Keratinocyte (primary cell): ENCODE results near the gene OSBPL10. TPM values are rescaled to one million over a fixed set of nuclear protein-coding genes. Genes with fewer than 3 reads are reported as not detected.

ENCODE experiments used
- DNase-seq: peaks from one replicate; pipeline ENCODE4 v3.0.0-alpha.2; 2011; ENCODE audit warnings: low read depth, missing footprints, low spot score
- FAIRE-seq: peaks from 2 replicates; lab custom pipeline; 2011; peaks lifted over from hg19 to GRCh38; lab: Jason Lieb, UNC
- H2AFZ ChIP-seq: 2 replicates; pipeline ENCODE4 v1.6.0; 2012; ENCODE audit warnings: low read length, control low read depth, inconsistent platforms; ENCODE audit not compliant: control insufficient read depth
- H3K27ac ChIP-seq: 2 replicates; pipeline ENCODE4 v1.5.1; 2011; ENCODE audit warnings: low read length; ENCODE audit not compliant: control insufficient read depth, insufficient read depth
- H3K27me3 ChIP-seq: 3 replicates; pipeline ENCODE4 v1.6.0; 2011; ENCODE audit warnings: low read length; ENCODE audit not compliant: control insufficient read depth, insufficient read depth; ENCODE audit errors: extremely low read depth
- H3K36me3 ChIP-seq, 2 experiments: 2 replicates in 1 of 2; 3 replicates in 1 of 2; pipeline ENCODE4 v1.5.1; 2011; ENCODE audit warnings: low read length in 2 of 2, mild to moderate bottlenecking in 1 of 2; ENCODE audit not compliant: control insufficient read depth in 2 of 2, insufficient read depth in 2 of 2; ENCODE audit errors: extremely low read depth in 1 of 2
- H3K4me1 ChIP-seq: 3 replicates; pipeline ENCODE4 v1.5.1; 2011; ENCODE audit warnings: low read length; ENCODE audit not compliant: control insufficient read depth, insufficient read depth; ENCODE audit errors: extremely low read depth
- H3K4me2 ChIP-seq: 3 replicates; pipeline ENCODE4 v1.6.0; 2011; ENCODE audit warnings: low read depth, low read length; ENCODE audit not compliant: control insufficient read depth, insufficient read depth; ENCODE audit errors: extremely low read depth
- H3K4me3 ChIP-seq, 3 experiments: fragments of 200-600 bp in 1 of 3; sonication (generic) in 1 of 3; 2 replicates in 2 of 3; 3 replicates in 1 of 3; pipeline ENCODE4 v1.5.1; 2011 to 2016; ENCODE audit warnings: low read length in 3 of 3, mild to moderate bottlenecking in 3 of 3, control low read depth in 2 of 3, inconsistent platforms in 1 of 3, low read depth in 1 of 3, mixed read lengths in 1 of 3, mixed run types in 1 of 3, moderate library complexity in 1 of 3; ENCODE audit not compliant: control insufficient read depth in 2 of 3, insufficient read depth in 2 of 3; ENCODE audit errors: extremely low read depth in 1 of 3
- H3K79me2 ChIP-seq: 2 replicates; pipeline ENCODE4 v1.6.0; 2012; ENCODE audit warnings: low read length; ENCODE audit not compliant: control insufficient read depth, insufficient read depth
- H3K9ac ChIP-seq: 3 replicates; pipeline ENCODE4 v1.6.0; 2011; ENCODE audit warnings: low read length; ENCODE audit not compliant: control insufficient read depth, insufficient read depth; ENCODE audit errors: extremely low read depth
- H3K9me1 ChIP-seq: 3 replicates; pipeline ENCODE4 v1.6.0; 2011; ENCODE audit warnings: low read length; ENCODE audit not compliant: control insufficient read depth, insufficient read depth; ENCODE audit errors: extremely low read depth
- H3K9me3 ChIP-seq: 2 replicates; pipeline ENCODE4 v1.5.1; 2012; ENCODE audit warnings: low read depth, low read length; ENCODE audit not compliant: control insufficient read depth
- H4K20me1 ChIP-seq: 3 replicates; pipeline ENCODE4 v1.6.0; 2011; ENCODE audit warnings: low read length; ENCODE audit not compliant: control insufficient read depth, insufficient read depth; ENCODE audit errors: extremely low read depth
- CTCF ChIP-seq, 3 experiments: IDR thresholded peaks in 1 of 3; conservative IDR thresholded peaks in 1 of 3; optimal IDR thresholded peaks in 1 of 3; 2 replicates in 2 of 3; 3 replicates in 1 of 3; pipeline versions ENCODE3 to v1.5.1; 2011; ENCODE audit warnings: low read length in 3 of 3, mild to moderate bottlenecking in 3 of 3, moderate library complexity in 2 of 3, control low read depth in 1 of 3, inconsistent platforms in 1 of 3; ENCODE audit not compliant: insufficient read depth in 2 of 3; ENCODE audit errors: extremely low read depth in 1 of 3
- EZH2 ChIP-seq: IDR thresholded peaks from one replicate; pipeline ENCODE4 v1.6.1; 2012; ENCODE audit warnings: inconsistent platforms, mild to moderate bottlenecking, low read length, moderate library complexity
- dilution Hi-C: fragments of 300-500 bp; cut with MboI; formaldehyde crosslinking; loops from one replicate; pipeline ENCODE4 v1.7.0; 2020; ENCODE audit warnings: low sequenced_read_pairs; ENCODE audit not compliant: extremely low pct_ligation_motif_present
- polyA plus RNA-seq, 5 experiments: library from polyadenylated mRNA; depleted of rRNA in 3 of 5; stranded (reverse) in 3 of 5; stranded (forward) in 1 of 5; unstranded in 1 of 5; fragments of >200 nt; gene quantifications; 1 replicate in 1 of 5; 2 replicates in 3 of 5; 3 replicates in 1 of 5; pipeline versions ENCODE4 v1.2.1 to v1.2.3, GENCODE V29; 2011 to 2012; ENCODE audit warnings: missing spikeins in 2 of 5, low read depth in 1 of 5, low replicate concordance in 1 of 5

OSBPL10 gene
- polyA plus RNA-seq, 1 donor (not counting 4 experiments of a cell fraction or from before 2014, with no cell fraction given), result 50.1 TPM

GRCh38 chr3:31896026-31896425, 85.0 kb downstream of the OSBPL10 start:
- Histone ChIP-seq H2AFZ (no peak overlapping the region), H3K4me2 (peak overlapping the region; percentile 36), H3K9me1 (no peaks in the 10 kb centered on the region), H3K27me3 (no peaks in the 10 kb centered on the region), H3K4me1 (peaks cover 69% of the 10 kb centered on the region), H3K79me2 (peaks cover 69% of the 10 kb centered on the region), H3K9me3 (no peaks in the 10 kb centered on the region), H4K20me1 (no peaks in the 10 kb centered on the region), H3K4me3 (no peak overlapping the region), H3K36me3 (peaks cover 0 to 9% of the 10 kb centered on the region in 2 experiments), H3K27ac (peak overlapping the region; percentile 80), H3K9ac (peak overlapping the region; percentile 9)
- peak; percentile 57 for FAIRE-seq
- dilution Hi-C loops, result no loop called here
- TF ChIP-seq CTCF (optimal IDR thresholded peaks at IDR 0.05 in 1 of 3, IDR thresholded peaks at IDR 0.05 in 1 of 3, conservative IDR thresholded peaks at IDR 0.05 in 1 of 3; ENCODE audit: extremely low read depth in 1 of 3, insufficient read depth in 2 of 3, low read length in 3 of 3), result no peak
- no peak for TF ChIP-seq EZH2
- no peak for DNase-seq

GRCh38 chr3:31895471-31895870, 85.6 kb downstream of the OSBPL10 start:
- peak overlapping the region; percentile 34 for H3K9ac ChIP-seq
- no peak overlapping the region for H2AFZ ChIP-seq
- H3K4me1 ChIP-seq, result peaks cover 70% of the 10 kb centered on the region
- H3K79me2 ChIP-seq, result peaks cover 64% of the 10 kb centered on the region
- DNase-seq (no peak), FAIRE-seq (peak; percentile 84)
- H3K4me2 ChIP-seq, result peak overlapping the region; percentile 36
- H3K36me3 ChIP-seq, result peaks cover 0 to 9% of the 10 kb centered on the region in 2 experiments
- H4K20me1 ChIP-seq, result no peaks in the 10 kb centered on the region
- no peak overlapping the region for H3K4me3 ChIP-seq
- H3K9me1 ChIP-seq, result no peaks in the 10 kb centered on the region
- dilution Hi-C loops, result no loop called here
- H3K27ac ChIP-seq, result peak overlapping the region; percentile 80
- no peaks in the 10 kb centered on the region for H3K9me3 ChIP-seq
- H3K27me3 ChIP-seq, result no peaks in the 10 kb centered on the region
- TF ChIP-seq CTCF (optimal IDR thresholded peaks at IDR 0.05 in 1 of 3, IDR thresholded peaks at IDR 0.05 in 1 of 3, conservative IDR thresholded peaks at IDR 0.05 in 1 of 3; ENCODE audit: extremely low read depth in 1 of 3, insufficient read depth in 2 of 3, low read length in 3 of 3) (no peak), EZH2 (no peak)
